ENCODE measurements around the gene TMEM164.

TMEM164 gene

GRCh38 chrX:110086162-110086915 lies 83.4 kb downstream of the TMEM164 start:
- no peak for DNase-seq

- no peak for DNase-seq
Observed at GRCh38 chrX:110086916-110087484, 84.1 kb downstream of the TMEM164 start.

GRCh38 chrX:110087485-110088356 lies 84.8 kb downstream of the TMEM164 start:
- no peak for DNase-seq

GRCh38 chrX:110089656-110090403 lies 86.9 kb downstream of the TMEM164 start:
- DNase-seq: peak in 1 of 2 donors; percentile 39

GRCh38 chrX:110097920-110098319 lies 95.0 kb downstream of the TMEM164 start:
- DNase-seq: no peak

- no peak for DNase-seq
Observed at GRCh38 chrX:110103344-110103743, 100.4 kb downstream of the TMEM164 start.

GRCh38 chrX:110104078-110104477 lies 101.2 kb downstream of the TMEM164 start:
- no peak for DNase-seq

GRCh38 chrX:110108381-110108821 lies 105.5 kb downstream of the TMEM164 start:
- no peak for DNase-seq

- DNase-seq: no peak
Observed at GRCh38 chrX:110114260-110114776, 111.4 kb downstream of the TMEM164 start.

- no peak for DNase-seq
Observed at GRCh38 chrX:110116066-110116980, 113.4 kb downstream of the TMEM164 start.

GRCh38 chrX:110118530-110118929 lies 115.6 kb downstream of the TMEM164 start:
- no peak for DNase-seq

GRCh38 chrX:110119480-110119879 lies 116.6 kb downstream of the TMEM164 start:
- DNase-seq: no peak

- no peak for DNase-seq
Observed at GRCh38 chrX:110120025-110120424, 117.1 kb downstream of the TMEM164 start.

- DNase-seq: no peak
Observed at GRCh38 chrX:110123331-110123782, 120.4 kb downstream of the TMEM164 start.

GRCh38 chrX:110125446-110126162 lies 122.7 kb downstream of the TMEM164 start:
- DNase-seq: no peak

GRCh38 chrX:110131031-110131430 lies 128.1 kb downstream of the TMEM164 start:
- no peak for DNase-seq

- DNase-seq: no peak
Observed at GRCh38 chrX:110132450-110133114, 129.7 kb downstream of the TMEM164 start.

GRCh38 chrX:110133735-110134370 lies 130.9 kb downstream of the TMEM164 start:
- DNase-seq: no peak

GRCh38 chrX:110135618-110136017 lies 132.7 kb downstream of the TMEM164 start:
- DNase-seq: no peak

- no peak for DNase-seq
Observed at GRCh38 chrX:110136136-110136535, 133.2 kb downstream of the TMEM164 start.
